A549 (cell line): ENCODE results near the gene RPL32. TPM values are rescaled to one million over a fixed set of nuclear protein-coding genes. Genes with fewer than 3 reads are reported as not detected.
A peak's percentile ranks its signal among the peaks of the same experiment; 100 is the strongest.
"Not testable (repeated sequence)": the region's sequence is repeated elsewhere in the genome, so short reads cannot be mapped to it uniquely, and the experiment has no call there.

ENCODE experiments used
- ATAC-seq, 2 experiments: fragments of 200-7000 bp in 1 of 2; fragments of >200 bp in 1 of 2; cut with Nextera tagmentation in 1 of 2; cut with Tn5 transposase in 1 of 2; 3 replicates each; pipeline versions ENCODE4 v1.8.0 to v1.9.1; 2018 to 2020; ENCODE audit warnings: mild to moderate bottlenecking in 1 of 2, moderate library complexity in 1 of 2
- CTCF ChIA-PET: fragments of 300-600 bp; sonication (Branson Sonifier 250); formaldehyde crosslinking; extraction: SDS; loops from one replicate; lab custom pipeline; 2021; ENCODE audit warnings: antibody characterized with exemption, inconsistent platforms; lab: Yijun Ruan, JAX
- POLR2A ChIA-PET: fragments of 350-600 bp; formaldehyde crosslinking; extraction: SDS; loops from one replicate; lab custom pipeline; 2021; ENCODE audit warnings: antibody characterized with exemption, inconsistent platforms; lab: Yijun Ruan, JAX
- DNase-seq, 2 experiments: peaks; one replicate each; pipeline versions ENCODE4 v3.0.0 to v3.0.0-alpha.2; 2011 to 2016; ENCODE audit warnings: low read depth in 1 of 2, low spot score in 1 of 2
- FAIRE-seq: peaks from 2 replicates; lab custom pipeline; 2011; peaks lifted over from hg19 to GRCh38; lab: Jason Lieb, UNC
- H3K27ac ChIP-seq, 2 experiments: fragments of >200 bp; sonication (Bioruptor Twin); formaldehyde crosslinking; 3 replicates each; pipeline ENCODE4 v1.5.1; 2016 to 2017
- H3K4me1 ChIP-seq: fragments of >200 bp; sonication (Bioruptor Twin); formaldehyde crosslinking; 3 replicates; pipeline ENCODE4 v1.6.1; 2016
- H3K4me2 ChIP-seq: fragments of >200 bp; sonication (Bioruptor Twin); formaldehyde crosslinking; 3 replicates; pipeline ENCODE4 v1.6.1; 2016
- H3K4me3 ChIP-seq: fragments of >200 bp; sonication (Bioruptor Twin); formaldehyde crosslinking; 3 replicates; pipeline ENCODE4 v1.5.1; 2016
- H3K9me3 ChIP-seq: fragments of >200 bp; sonication (Bioruptor Twin); formaldehyde crosslinking; 3 replicates; pipeline ENCODE4 v1.6.1; 2016
- EHF ChIP-seq: fragments of 250-450 bp; sonication (Bioruptor Pico); IDR thresholded peaks from 2 replicates; pipeline ENCODE4 v1.5.0; 2020; ENCODE audit warnings: mild to moderate bottlenecking
- ESRRA ChIP-seq: fragments of 150-350 bp; IDR thresholded peaks from 2 replicates; pipeline ENCODE4 v1.6.1; 2014; ENCODE audit warnings: mild to moderate bottlenecking, low read length, borderline replicate concordance
- FOXS1 ChIP-seq: fragments of 250-450 bp; sonication (Bioruptor Pico); IDR thresholded peaks from 2 replicates; pipeline ENCODE4 v1.5.0; 2020; ENCODE audit warnings: mild to moderate bottlenecking, moderate library complexity
- HOXB13 ChIP-seq: fragments of 250-450 bp; sonication (Bioruptor Pico); IDR thresholded peaks from 2 replicates; pipeline ENCODE4 v1.5.0; 2020; ENCODE audit warnings: low read depth, mild to moderate bottlenecking, moderate library complexity
- HOXB5 ChIP-seq: fragments of 250-450 bp; sonication (Bioruptor Pico); IDR thresholded peaks from 2 replicates; pipeline ENCODE4 v1.5.0; 2020; ENCODE audit warnings: mild to moderate bottlenecking, moderate library complexity
- JUNB ChIP-seq: fragments of >200 bp; sonication (Bioruptor Twin); formaldehyde crosslinking; IDR thresholded peaks from 2 replicates; pipeline ENCODE4 v1.6.1; 2016
- KDM5A ChIP-seq: fragments of 200-600 bp; sonication (generic); IDR thresholded peaks from 2 replicates; pipeline ENCODE4 v1.6.1; 2016; ENCODE audit warnings: antibody characterized with exemption, mild to moderate bottlenecking
- MAZ ChIP-seq: fragments of 150-350 bp; IDR thresholded peaks from 2 replicates; pipeline ENCODE4 v1.6.1; 2014; ENCODE audit warnings: antibody characterized with exemption, low read depth, low read length, borderline replicate concordance
- MYC ChIP-seq: IDR thresholded peaks from 2 replicates; pipeline ENCODE4 v1.6.1; 2012; ENCODE audit warnings: mild to moderate bottlenecking, inconsistent platforms, low read length, improper control_type of control experiment, borderline replicate concordance
- NR3C1 ChIP-seq: fragments of >200 bp; sonication (Bioruptor Twin); formaldehyde crosslinking; IDR thresholded peaks from 3 replicates; pipeline ENCODE4 v1.6.1; 2017
- RAD21 ChIP-seq, 2 experiments: fragments of >200 bp in 1 of 2; sonication (Bioruptor Twin) in 1 of 2; formaldehyde crosslinking in 1 of 2; IDR thresholded peaks in 1 of 2; conservative IDR thresholded peaks in 1 of 2; 2 replicates in 1 of 2; 3 replicates in 1 of 2; pipeline ENCODE4 v1.6.1; 2012 to 2018; ENCODE audit warnings: inconsistent platforms in 1 of 2
- RARB ChIP-seq: fragments of 250-450 bp; sonication (Bioruptor Pico); IDR thresholded peaks from 2 replicates; pipeline ENCODE4 v1.8.0; 2021; ENCODE audit warnings: mild to moderate bottlenecking, moderate library complexity
- RNF2 ChIP-seq: fragments of 200-600 bp; sonication (generic); IDR thresholded peaks from 2 replicates; pipeline ENCODE4 v1.6.1; 2016; ENCODE audit warnings: low read depth, mild to moderate bottlenecking, antibody characterized with exemption, moderate library complexity, borderline replicate concordance
- SMC3 ChIP-seq: fragments of >200 bp; sonication (Bioruptor Twin); formaldehyde crosslinking; IDR thresholded peaks from 3 replicates; pipeline ENCODE4 v1.6.1; 2018; ENCODE audit warnings: inconsistent platforms
- TFCP2L1 ChIP-seq: fragments of 250-450 bp; sonication (Bioruptor Pico); IDR thresholded peaks from 2 replicates; pipeline ENCODE4 v1.5.0; 2021; ENCODE audit warnings: mild to moderate bottlenecking
- TP53 ChIP-seq: fragments of 250-450 bp; sonication (Bioruptor Pico); IDR thresholded peaks from 2 replicates; pipeline ENCODE4 v1.5.0; 2021; ENCODE audit warnings: mild to moderate bottlenecking, moderate library complexity
- ZNF302 ChIP-seq: fragments of 250-450 bp; sonication (Bioruptor Pico); IDR thresholded peaks from 2 replicates; pipeline ENCODE4 v1.9.0; 2021; ENCODE audit warnings: inconsistent platforms, mild to moderate bottlenecking, moderate library complexity
- ZSCAN20 ChIP-seq: fragments of 250-450 bp; sonication (Bioruptor Pico); IDR thresholded peaks from 2 replicates; pipeline ENCODE4 v1.8.0; 2022; ENCODE audit warnings: mild to moderate bottlenecking, moderate library complexity
- WGBS: methylation state at CpG from one replicate; pipeline ENCODE4 v1.1.6; 2017; ENCODE audit errors: missing lambda C conversion rate; 5-methylcytosine and 5-hydroxymethylcytosine counted together
- polyA plus RNA-seq, 4 experiments: library from polyadenylated mRNA; depleted of rRNA in 3 of 4; stranded (reverse); fragments of >200 nt; fragmentation: RNase III in 1 of 4; extraction: RNeasy Plus Mini Kit Qiagen cat#74134 plus additional on column Dnase treatment in 1 of 4; gene quantifications; 2 replicates in 3 of 4; 3 replicates in 1 of 4; pipeline ENCODE4 v1.2.3, GENCODE V29; 2011 to 2017
- TF ChIP-seq, protein P1 (sequence below): IDR thresholded peaks from 2 replicates; pipeline ENCODE4 v1.6.1; 2012
- TF ChIP-seq, protein P2 (sequence below): fragments of >200 bp; sonication (Bioruptor Twin); formaldehyde crosslinking; IDR thresholded peaks from 3 replicates; pipeline ENCODE4 v1.6.1; 2016

Gene RPL32
- polyA plus RNA-seq, 2 of the 4 experiments (the other 2 are of a cell fraction): 2,144 to 2,852 TPM

DNA sequence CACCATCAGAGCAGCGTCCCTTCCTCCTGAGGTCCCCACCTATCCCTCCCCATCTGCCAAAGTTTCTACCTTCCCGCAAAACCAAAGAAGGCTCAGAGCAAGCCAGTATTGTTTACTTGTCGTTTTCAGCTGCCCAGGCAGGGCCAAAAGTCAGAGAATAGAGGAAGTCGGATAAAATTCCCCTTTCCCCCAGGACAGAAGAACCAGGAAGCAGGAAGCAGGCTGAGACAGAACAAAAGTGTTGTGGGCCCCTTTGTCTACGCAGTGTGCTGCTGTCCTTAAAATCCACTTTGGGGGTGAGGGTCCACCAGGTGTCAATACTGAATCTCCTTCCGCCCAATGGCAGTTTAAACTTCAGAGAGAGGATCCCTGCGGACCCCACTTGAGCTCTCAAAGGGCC is 18.5 kb upstream of the RPL32 start:
- FAIRE-seq: no peak
- 71% methylated on average over 7 of the region's 7 CpGs for WGBS
- CTCF ChIA-PET: interaction anchor here (2.2 to 4.9 kb wide), 2 partner anchors 8 to 18 kb away, joined by 8 to 19 read pairs; partner anchors contain the start of gene RPL32

DNA sequence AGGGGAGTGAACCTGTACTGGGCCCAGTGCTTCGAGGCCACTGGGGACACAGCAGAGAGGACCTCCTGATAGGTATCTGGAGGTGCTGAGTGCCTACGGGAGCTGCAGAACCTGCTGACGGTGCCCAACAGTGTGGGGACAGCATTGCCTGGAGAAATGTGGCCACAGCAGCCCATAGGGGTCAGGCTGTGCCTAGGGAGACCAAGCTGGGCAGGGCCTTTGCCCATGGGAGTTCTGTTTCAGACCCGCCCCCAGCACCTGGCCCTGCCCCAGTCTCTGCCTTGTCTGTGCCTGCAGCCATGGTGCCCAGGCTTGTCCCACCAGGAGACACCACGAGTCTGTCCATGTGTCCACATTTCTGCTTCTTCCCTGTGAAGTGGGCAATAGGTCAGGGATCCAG is 15.3 kb upstream of the RPL32 start:
- Histone ChIP-seq H3K4me3 (no peak overlapping the region), H3K4me1 (no peaks in the 10 kb centered on the region), H3K27ac (no peak overlapping the region), H3K4me2 (no peak overlapping the region), H3K9me3 (no peaks in the 10 kb centered on the region)
- FAIRE-seq (no peak), ATAC-seq (peak in 1 of 2 experiments; percentile 23; a peak in 3 of 6 replicates), DNase-seq (no peak)
- ChIA-PET CTCF (interaction anchor here (0.9 to 4.9 kb wide), 5 partner anchors 11 to 128 kb away, joined by 4 to 19 read pairs (median 8); partner anchors contain the start of gene RPL32), POLR2A (interaction anchor here (1.0 kb wide), 1 partner anchor 15 kb away, joined by 3 read pairs; the partner anchor contains the start of gene RPL32)
- no peak for TF ChIP-seq ZNF302
- 52% methylated on average over 5 of the region's 5 CpGs for WGBS

More for the DNA sequence above, 18.5 kb upstream of the RPL32 start:
- Histone ChIP-seq H3K4me1 (no peaks in the 10 kb centered on the region), H3K4me2 (no peak overlapping the region), H3K9me3 (no peaks in the 10 kb centered on the region), H3K4me3 (no peak overlapping the region), H3K27ac (no peak overlapping the region)
- POLR2A ChIA-PET: no interaction called here
- no peak for ATAC-seq
- TF ChIP-seq RNF2: no peak
- TF ChIP-seq TP53 (CRISPR knock-in tag): no peak
- TF ChIP-seq SMC3: no peak
- TF ChIP-seq, protein P1, sequence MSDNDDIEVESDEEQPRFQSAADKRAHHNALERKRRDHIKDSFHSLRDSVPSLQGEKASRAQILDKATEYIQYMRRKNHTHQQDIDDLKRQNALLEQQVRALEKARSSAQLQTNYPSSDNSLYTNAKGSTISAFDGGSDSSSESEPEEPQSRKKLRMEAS: no peak
- no peak for TF ChIP-seq FOXS1 (CRISPR knock-in tag)
- no peak for TF ChIP-seq MAZ
- DNase-seq: no peak

DNA sequence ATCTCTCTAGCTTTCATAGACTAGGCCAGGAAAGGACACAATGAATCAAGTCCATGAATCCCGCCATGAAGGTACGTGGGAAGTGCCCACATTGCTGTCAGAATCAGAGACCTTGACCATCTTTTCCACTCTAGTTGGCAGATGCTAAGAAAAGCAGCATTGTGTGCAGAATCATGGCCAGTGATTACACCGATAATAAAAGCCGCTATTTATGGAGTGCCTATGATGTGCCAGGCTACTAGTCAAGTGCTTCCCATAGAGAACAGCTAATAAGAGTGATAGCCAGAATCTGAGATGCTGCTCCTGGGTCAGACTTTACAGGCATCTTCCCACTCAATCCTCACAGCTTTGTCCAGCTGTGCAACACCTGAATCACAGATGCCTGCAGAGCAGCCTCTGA is 13.2 kb upstream of the RPL32 start:
- CTCF ChIA-PET: interaction anchor here (2.4 to 3.3 kb wide), 2 partner anchors 13 to 37 kb away, joined by 11 to 16 read pairs; partner anchors contain the start of gene RPL32
- 56% methylated on average over 4 of the region's 4 CpGs for WGBS

DNA sequence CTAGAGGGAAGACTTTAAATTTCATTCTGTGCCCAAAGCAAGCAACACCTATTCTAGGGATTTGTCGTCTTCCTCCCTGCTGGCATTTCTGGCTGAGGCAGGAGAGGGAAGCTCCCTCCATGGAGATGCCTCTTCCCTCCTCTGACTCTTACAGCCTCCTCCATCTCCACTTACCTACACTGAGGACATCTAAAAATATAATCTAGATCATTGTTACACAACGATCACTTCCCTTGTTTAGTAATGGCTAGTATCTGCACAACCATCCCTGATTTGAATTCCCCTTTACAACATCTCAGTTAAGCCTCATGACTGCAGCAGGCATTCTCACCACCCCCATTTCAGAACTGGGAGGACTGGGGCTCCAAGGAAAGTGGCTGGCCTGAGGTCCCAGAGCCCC is 12.5 kb upstream of the RPL32 start:
- not testable (repeated sequence) for H3K27ac ChIP-seq, H3K4me3 ChIP-seq, H3K4me1 ChIP-seq, ATAC-seq, DNase-seq, FAIRE-seq, H3K9me3 ChIP-seq, H3K4me2 ChIP-seq
- CTCF ChIA-PET: interaction anchor here (3.3 kb wide), 1 partner anchor 12 kb away, joined by 16 read pairs; the partner anchor contains the start of gene RPL32
- POLR2A ChIA-PET: interaction anchor here (1.1 kb wide), 1 partner anchor 12 kb away, joined by 3 read pairs; the partner anchor contains the start of gene RPL32
- 35% methylated on average over 2 of the region's 2 CpGs for WGBS

More for the DNA sequence above, 13.2 kb upstream of the RPL32 start:
- Histone ChIP-seq H3K27ac (no peak overlapping the region), H3K4me2 (no peak overlapping the region), H3K9me3 (no peaks in the 10 kb centered on the region), H3K4me1 (no peaks in the 10 kb centered on the region), H3K4me3 (no peak overlapping the region)
- TF ChIP-seq, protein P2, sequence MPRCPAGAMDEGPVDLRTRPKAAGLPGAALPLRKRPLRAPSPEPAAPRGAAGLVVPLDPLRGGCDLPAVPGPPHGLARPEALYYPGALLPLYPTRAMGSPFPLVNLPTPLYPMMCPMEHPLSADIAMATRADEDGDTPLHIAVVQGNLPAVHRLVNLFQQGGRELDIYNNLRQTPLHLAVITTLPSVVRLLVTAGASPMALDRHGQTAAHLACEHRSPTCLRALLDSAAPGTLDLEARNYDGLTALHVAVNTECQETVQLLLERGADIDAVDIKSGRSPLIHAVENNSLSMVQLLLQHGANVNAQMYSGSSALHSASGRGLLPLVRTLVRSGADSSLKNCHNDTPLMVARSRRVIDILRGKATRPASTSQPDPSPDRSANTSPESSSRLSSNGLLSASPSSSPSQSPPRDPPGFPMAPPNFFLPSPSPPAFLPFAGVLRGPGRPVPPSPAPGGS: no peak
- no peak for TF ChIP-seq EHF
- TF ChIP-seq ZSCAN20 (CRISPR knock-in tag): no peak
- TF ChIP-seq RAD21 (conservative IDR thresholded peaks at IDR 0.05 in 1 of 2, IDR thresholded peaks at IDR 0.05 in 1 of 2): no peak
- no peak for TF ChIP-seq RARB (CRISPR knock-in tag)
- TF ChIP-seq HOXB13 (CRISPR knock-in tag): no peak
- no peak for TF ChIP-seq TFCP2L1 (CRISPR knock-in tag)
- no peak for TF ChIP-seq ESRRA
- no peak for TF ChIP-seq MYC
- TF ChIP-seq HOXB5 (CRISPR knock-in tag): no peak
- TF ChIP-seq NR3C1: no peak
- no peak for TF ChIP-seq KDM5A
- TF ChIP-seq JUNB: no peak
- POLR2A ChIA-PET: no interaction called here
- DNase-seq: no peak
- FAIRE-seq: no peak
- ATAC-seq: no peak
